Measurements from ENCODE around the gene PSPH. TPM values are rescaled to one million over a fixed set of nuclear protein-coding genes. Genes with fewer than 3 reads are reported as not detected.
A peak's percentile ranks its signal among the peaks of the same experiment; 100 is the strongest.

Gene PSPH
- total RNA-seq, 4 donors from 2014 or later = 19.3 to 26.7 (median 23.3) TPM

- H3K27ac ChIP-seq = no peak overlapping the region
- no peaks in the 10 kb centered on the region for H3K9me3 ChIP-seq
- WGBS, 2 donors = 70 to 80% methylated on average over 3 of the region's 3 CpGs
- intact Hi-C loops (cut with DNase I) = no loop called here
- DNase-seq = no peak
- TF ChIP-seq POLR2A (IDR thresholded peaks at IDR 0.05) (no peak), CTCF (IDR thresholded peaks at IDR 0.05) (no peak)
- no peaks in the 10 kb centered on the region for H3K27me3 ChIP-seq
- no peak overlapping the region for H3K4me3 ChIP-seq (replicated peaks in 1 of 3)
- peaks cover 31 to 54% of the 10 kb centered on the region in 2 donors for H3K36me3 ChIP-seq
- no peaks in the 10 kb centered on the region for H3K4me1 ChIP-seq
Observed at GRCh38 chr7:55992346-55992745, 58.9 kb downstream of the PSPH start.

- no peaks in the 10 kb centered on the region for H3K27me3 ChIP-seq
- no peak overlapping the region for H3K4me3 ChIP-seq (replicated peaks in 1 of 3)
- H3K9me3 ChIP-seq = no peaks in the 10 kb centered on the region
- intact Hi-C loops (cut with DNase I) = no loop called here
- no peak overlapping the region for H3K27ac ChIP-seq
- DNase-seq = no peak
- no peak for TF ChIP-seq POLR2A (IDR thresholded peaks at IDR 0.05)
- TF ChIP-seq CTCF (IDR thresholded peaks at IDR 0.05) = no peak
- H3K4me1 ChIP-seq = no peaks in the 10 kb centered on the region
- 93 to 96% methylated on average over 3 of the region's 3 CpGs for WGBS, 2 donors
- peaks cover 59 to 78% of the 10 kb centered on the region in 2 donors for H3K36me3 ChIP-seq
Observed at GRCh38 chr7:55983537-55983936, 67.7 kb downstream of the PSPH start.

GRCh38 chr7:55980266-55980665, 71.0 kb downstream of the PSPH start:
- Histone ChIP-seq H3K4me1 (peaks cover 10 to 15% of the 10 kb centered on the region in 2 donors), H3K4me3 (replicated peaks in 1 of 3) (no peak overlapping the region), H3K36me3 (peaks cover 61% of the 10 kb centered on the region in 2 donors), H3K27me3 (no peaks in the 10 kb centered on the region), H3K27ac (no peak overlapping the region), H3K9me3 (no peaks in the 10 kb centered on the region)
- TF ChIP-seq CTCF (IDR thresholded peaks at IDR 0.05) (no peak), POLR2A (IDR thresholded peaks at IDR 0.05) (no peak)
- WGBS, 2 donors = 94% methylated on average over 3 of the region's 3 CpGs
- no peak for DNase-seq
- intact Hi-C loops (cut with DNase I) = no loop called here

DNA sequence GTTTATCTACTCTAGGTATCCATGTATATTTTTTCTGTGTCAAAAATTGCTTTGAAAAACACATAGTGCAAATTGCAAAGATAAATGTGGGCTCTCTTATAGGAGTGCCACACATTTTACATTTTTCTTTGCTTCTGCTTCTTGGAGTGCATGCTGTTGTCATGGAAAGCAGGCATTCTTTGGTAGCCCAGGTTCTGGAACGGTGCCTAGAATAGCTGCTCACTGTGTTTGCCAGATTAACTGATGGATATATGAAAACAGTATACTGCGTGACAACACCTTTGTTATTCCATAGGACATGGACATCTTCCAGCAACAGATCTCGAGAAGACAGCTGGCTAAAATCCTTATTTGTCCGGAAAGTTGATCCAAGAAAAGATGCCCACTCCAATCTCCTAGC, 73.4 kb downstream of the PSPH start:
- peak; percentile 47 to 52 for DNase-seq
- intact Hi-C loops (cut with DNase I) = loop anchor here (10.0 kb wide), 2 partner anchors 77 to 333 kb away; partner anchors contain the start of genes CCT6A and PSPH
- Histone ChIP-seq H3K27ac (peak overlapping the region in 1 of 3 donors; percentile 2), H3K36me3 (peaks cover 39 to 42% of the 10 kb centered on the region in 2 donors), H3K27me3 (no peaks in the 10 kb centered on the region), H3K4me1 (peaks cover 10 to 15% of the 10 kb centered on the region in 2 donors), H3K4me3 (replicated peaks in 1 of 3) (no peak overlapping the region), H3K9me3 (no peaks in the 10 kb centered on the region)
- TF ChIP-seq CTCF (IDR thresholded peaks at IDR 0.05) = no peak
- TF ChIP-seq POLR2A (IDR thresholded peaks at IDR 0.05) = no peak
- 30 to 36% methylated on average over 4 of the region's 4 CpGs for WGBS, 2 donors

DNA sequence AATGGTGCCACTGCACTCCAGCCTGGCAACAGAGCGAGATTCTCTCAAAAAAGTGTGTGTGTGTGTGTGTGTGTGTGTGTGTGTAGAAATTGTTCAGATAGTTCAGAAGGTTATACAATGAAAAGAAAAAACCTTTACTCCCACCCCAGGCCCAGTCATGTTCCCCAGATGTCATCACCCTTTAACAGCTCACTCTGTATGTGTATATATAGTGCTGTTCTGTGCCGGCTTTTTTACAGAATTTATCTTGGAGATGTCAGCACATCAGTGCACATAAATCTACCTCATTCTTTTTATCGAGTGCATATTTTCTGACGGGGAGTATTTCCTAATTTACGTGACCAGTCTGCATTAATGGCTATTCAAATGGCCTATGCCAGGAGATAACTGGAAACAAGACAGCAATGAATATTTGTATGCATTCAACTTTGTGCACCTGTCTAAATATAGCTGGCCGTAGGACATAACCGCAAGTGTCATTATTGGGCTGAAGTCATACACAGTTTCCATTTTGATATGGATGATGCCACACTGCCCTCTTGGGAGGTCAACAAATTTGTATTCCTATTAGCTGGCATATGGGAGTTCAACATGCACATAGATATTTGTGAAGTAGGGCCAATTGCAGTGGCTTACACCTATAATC, 75.1 kb downstream of the PSPH start:
- H3K4me1 ChIP-seq = peaks cover 12 to 20% of the 10 kb centered on the region in 2 donors
- intact Hi-C loops (cut with DNase I) = loop anchor here (10.0 kb wide), 2 partner anchors 79 to 331 kb away; partner anchors contain the start of genes CCT6A and PSPH

More for the DNA sequence above, 75.1 kb downstream of the PSPH start:
- Histone ChIP-seq H3K4me3 (replicated peaks in 1 of 3) (no peak overlapping the region), H3K27me3 (no peaks in the 10 kb centered on the region), H3K36me3 (peaks cover 23 to 26% of the 10 kb centered on the region in 2 donors), H3K27ac (no peak overlapping the region), H3K9me3 (no peaks in the 10 kb centered on the region)
- WGBS, 2 donors = 91 to 92% methylated on average over 7 of the region's 7 CpGs
- TF ChIP-seq CTCF (IDR thresholded peaks at IDR 0.05) = no peak
- DNase-seq = no peak
